SH-SY5Y (cell line): Measurements from ENCODE around the gene ARMC6.

Experiments
- GATA2 ChIP-seq: IDR thresholded peaks from 2 replicates; pipeline ENCODE4 v1.6.1; 2011; ENCODE audit warnings: mild to moderate bottlenecking, low read depth, low read length
- GATA3 ChIP-seq: IDR thresholded peaks from 2 replicates; pipeline ENCODE4 v1.6.1; 2011; ENCODE audit warnings: low read depth, mild to moderate bottlenecking, low read length, moderate library complexity

GRCh38 chr19:19050104-19050503 is 16.7 kb downstream of the ARMC6 start:
- no peak for TF ChIP-seq GATA2
- no peak for TF ChIP-seq GATA3
